HG03558 (cell line): ENCODE data around the gene EDEM2.
"Not testable (repeated sequence)": the region's sequence is repeated elsewhere in the genome, so short reads cannot be mapped to it uniquely, and the experiment has no call there.

Experiments
- ATAC-seq: cut with Tn5 transposase; IDR thresholded peaks from one replicate; pipeline ENCODE4 v1.9.1; 2021; ENCODE audit warnings: moderate number of reproducible peaks; ENCODE audit not compliant: unreplicated experiment; ENCODE audit errors: extremely low read depth

EDEM2 gene

GRCh38 chr20:35171753-35172433, 24.8 kb upstream of the EDEM2 start, which contains the start of gene PROCR:
Gene PROCR (plus strand): TSS chr20:35172072. CDS start chr20:35172155, 83 bp downstream.
- ATAC-seq: no peak

- ATAC-seq: no peak
Observed at GRCh38 chr20:35171438-35171752, 24.3 kb upstream of the EDEM2 start.

GRCh38 chr20:35168701-35169409, 21.7 kb upstream of the EDEM2 start:
- ATAC-seq: not testable (repeated sequence)

- no peak for ATAC-seq
Observed at GRCh38 chr20:35167787-35168186, 20.7 kb upstream of the EDEM2 start.

- ATAC-seq: no peak
Observed at GRCh38 chr20:35166242-35166830, 19.2 kb upstream of the EDEM2 start.

DNA sequence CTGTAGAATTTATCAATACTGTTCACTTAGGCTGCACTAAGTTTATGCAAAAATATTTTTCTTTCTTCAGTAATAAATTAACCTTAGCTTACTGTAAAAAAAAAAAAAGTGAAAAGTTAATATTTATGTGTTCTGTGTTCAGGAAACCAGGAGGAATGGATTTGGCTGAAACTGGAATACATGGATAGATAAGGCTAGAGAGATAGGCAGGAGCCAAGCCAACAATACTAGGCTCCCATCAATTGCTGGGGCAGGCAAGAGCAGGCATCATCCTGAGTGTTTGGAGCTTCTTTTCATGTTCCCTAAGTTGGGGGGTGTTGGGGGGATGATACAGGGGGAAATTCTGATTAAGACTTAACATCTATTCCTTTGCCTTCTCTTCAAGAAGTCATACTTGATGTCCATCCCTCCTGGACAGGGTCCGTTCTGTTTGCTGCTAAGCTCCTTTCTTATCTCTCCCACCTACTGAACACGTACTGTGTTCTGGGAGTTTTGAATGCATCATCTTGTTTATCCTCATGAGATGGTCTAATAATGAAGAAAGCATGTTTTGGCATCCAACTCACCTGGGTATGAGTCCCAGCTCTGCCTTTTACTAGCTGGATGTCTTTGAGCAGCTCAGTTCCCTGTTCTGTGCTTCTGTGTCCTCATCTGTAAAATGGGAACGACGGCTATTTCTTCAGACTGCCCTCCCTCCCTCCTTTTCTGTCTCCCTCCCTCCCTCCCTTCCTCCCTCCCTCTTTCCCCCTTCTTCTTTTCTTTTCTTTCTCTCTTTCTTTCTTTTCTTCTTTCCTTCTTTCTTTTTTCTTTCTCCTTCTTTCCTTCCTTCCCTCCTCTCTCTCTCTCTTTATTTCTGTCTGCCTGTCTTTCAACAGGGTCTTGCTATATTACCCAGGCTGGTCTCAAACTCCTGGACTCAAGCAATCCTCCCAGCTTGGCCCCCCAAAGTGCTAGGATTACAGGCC, 18.4 kb upstream of the EDEM2 start:
- no peak for ATAC-seq

- not testable (repeated sequence) for ATAC-seq
Observed at GRCh38 chr20:35164531-35164930, 17.4 kb upstream of the EDEM2 start.

DNA sequence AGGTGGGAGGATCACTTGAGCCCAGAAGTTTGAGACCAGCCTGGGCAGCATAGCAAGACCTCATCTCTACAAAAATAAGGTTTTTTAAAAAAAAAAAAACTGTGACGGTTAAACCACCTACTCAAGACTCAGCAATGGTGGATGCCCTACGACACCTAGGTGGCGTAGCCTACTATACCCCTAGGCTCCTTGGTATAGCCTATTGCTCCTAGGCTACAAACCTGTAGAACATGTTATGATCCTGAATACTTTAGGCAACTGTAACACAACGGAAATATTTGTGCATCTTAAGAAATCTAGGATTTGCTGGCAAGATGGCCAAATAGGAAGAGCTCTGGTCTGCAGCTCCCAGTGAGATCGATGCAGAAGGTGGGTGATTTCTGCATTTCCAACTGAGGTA, 13.2 kb upstream of the EDEM2 start:
- ATAC-seq: not testable (repeated sequence)

GRCh38 chr20:35156978-35157377, 9.8 kb upstream of the EDEM2 start:
- ATAC-seq: no peak

- no peak for ATAC-seq
Observed at GRCh38 chr20:35155936-35156335, 8.8 kb upstream of the EDEM2 start.

GRCh38 chr20:35151736-35152135, 4.6 kb upstream of the EDEM2 start:
- ATAC-seq: no peak

- ATAC-seq: no peak
Observed at GRCh38 chr20:35150846-35151579, 3.9 kb upstream of the EDEM2 start.

- not testable (repeated sequence) for ATAC-seq
Observed at GRCh38 chr20:35147575-35148071, 487 bp upstream of the EDEM2 start.

DNA sequence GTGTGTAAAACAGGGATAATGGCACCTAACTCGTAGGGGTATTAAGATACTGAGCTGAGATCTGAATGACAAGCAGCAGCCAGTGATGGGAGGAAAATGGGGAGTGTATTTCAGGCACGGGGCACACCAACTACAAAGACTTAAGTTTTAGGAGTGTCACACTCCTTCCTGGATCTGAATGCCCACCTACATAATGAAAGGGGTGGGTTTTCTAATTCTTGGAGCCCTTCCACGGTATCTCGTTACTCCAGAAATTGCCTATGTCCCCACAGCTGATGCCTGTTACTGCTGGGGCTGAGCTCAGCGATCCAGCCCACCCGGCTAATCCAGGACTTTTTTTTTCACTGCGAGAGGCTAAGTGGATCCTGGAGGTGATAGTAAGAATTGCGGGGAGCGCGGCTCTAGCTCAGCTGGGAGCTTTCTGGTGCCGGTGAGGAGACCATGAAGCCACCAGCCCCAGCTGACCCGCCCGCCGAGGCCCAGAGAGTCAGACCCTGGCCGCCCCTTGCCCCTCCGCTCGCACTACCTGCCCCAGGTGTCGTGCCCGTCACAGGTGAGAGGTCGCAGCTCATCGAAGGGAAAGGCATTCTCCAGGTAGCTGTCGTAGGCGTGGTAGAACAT, 727 bp downstream of the EDEM2 start:
- no peak for ATAC-seq

DNA sequence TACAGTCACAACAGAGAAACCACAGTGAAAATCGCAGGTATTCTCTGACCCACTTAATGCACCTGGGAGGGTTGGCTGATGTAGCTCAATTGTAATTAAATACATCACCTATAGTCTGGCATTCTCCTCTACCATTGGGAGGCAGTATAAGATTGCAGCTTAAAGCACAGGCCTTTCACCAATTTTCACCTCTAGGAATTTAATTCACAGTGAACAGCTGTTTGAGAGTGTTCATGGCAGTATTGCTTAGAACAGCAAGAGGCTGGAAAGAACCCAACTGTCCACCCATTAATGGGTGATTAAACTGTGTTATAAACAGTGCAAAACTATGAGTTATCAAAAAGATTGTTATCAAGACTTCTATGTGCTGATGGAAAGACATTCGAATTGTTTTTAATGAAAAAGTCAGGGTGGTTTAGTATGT, 2.0 kb downstream of the EDEM2 start:
- no peak for ATAC-seq

- no peak for ATAC-seq
Observed at GRCh38 chr20:35144694-35145093, 2.4 kb downstream of the EDEM2 start.

DNA sequence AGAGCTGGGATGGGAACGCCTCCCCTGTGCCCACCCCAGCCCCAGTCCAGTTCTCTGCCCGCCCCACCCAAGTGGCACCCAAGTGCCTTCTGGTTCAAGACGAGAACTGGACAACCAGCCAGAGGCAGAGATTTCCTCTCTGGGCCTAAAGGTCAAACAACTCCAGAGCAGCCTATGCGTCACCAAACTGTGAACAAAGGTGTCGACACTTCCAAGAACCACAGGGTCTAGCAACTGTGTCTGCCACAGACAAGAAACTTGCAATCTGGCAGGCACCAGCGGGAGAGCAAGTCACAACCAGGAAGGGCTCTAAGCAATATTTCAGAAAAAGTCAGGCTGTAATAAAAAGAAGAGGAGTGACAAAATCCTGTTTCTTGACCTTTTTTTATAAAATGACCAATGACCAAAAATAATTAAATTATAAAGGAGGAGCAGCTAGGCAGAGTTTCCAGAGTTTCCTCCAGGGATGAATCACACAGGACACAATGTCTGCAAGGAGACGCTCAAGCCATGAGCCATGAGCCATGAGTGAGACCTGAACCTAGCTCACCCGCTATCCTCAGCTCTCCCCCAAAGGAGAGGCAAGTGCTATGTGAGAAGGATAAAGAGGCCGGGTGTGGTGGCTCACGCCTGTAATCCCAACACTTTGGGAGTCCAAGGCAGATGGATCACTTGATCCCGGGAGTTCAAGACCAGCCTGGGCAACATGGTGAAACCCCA, 11.1 kb downstream of the EDEM2 start:
- no peak for ATAC-seq

DNA sequence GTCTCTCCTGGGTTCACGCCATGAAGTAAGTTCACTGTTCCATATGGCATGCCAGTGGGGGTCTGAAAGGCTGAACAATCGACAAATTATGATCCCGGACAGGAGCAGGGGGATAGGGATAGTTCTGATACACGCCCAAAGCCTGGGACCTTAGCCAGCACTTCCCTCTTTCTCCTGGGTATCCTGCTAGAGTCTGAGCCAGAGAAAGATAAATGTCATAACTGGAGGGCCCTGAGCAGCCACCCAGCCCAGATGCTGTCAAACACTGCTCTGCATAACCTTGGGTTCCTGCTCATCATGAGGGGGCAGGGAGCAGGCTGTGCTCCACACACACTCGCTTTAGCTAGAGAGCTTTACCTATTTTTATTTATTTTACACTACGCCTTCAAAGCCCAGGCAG, 12.3 kb downstream of the EDEM2 start:
- no peak for ATAC-seq

GRCh38 chr20:35134472-35134871, 12.7 kb downstream of the EDEM2 start:
- no peak for ATAC-seq
